Karpas-422 (cell line): ENCODE measurements around the gene UBE2Q2. TPM values are rescaled to one million over a fixed set of nuclear protein-coding genes. Genes with fewer than 3 reads are reported as not detected.
"Not testable (repeated sequence)": the region's sequence is repeated elsewhere in the genome, so short reads cannot be mapped to it uniquely, and the experiment has no call there.

Source experiments
- DNase-seq: peaks from one replicate; pipeline ENCODE4 v3.0.0-alpha.2; 2015
- H2AFZ ChIP-seq: fragments of 200-600 bp; sonication (generic); 2 replicates; pipeline ENCODE4 v1.6.1; 2014; ENCODE audit warnings: antibody characterized with exemption, low read length, mixed read lengths
- H3K27ac ChIP-seq: fragments of 200-600 bp; sonication (generic); 2 replicates; pipeline ENCODE4 v1.5.1; 2014; ENCODE audit warnings: mild to moderate bottlenecking, low read length, moderate library complexity
- H3K27me3 ChIP-seq: fragments of 200-600 bp; sonication (generic); 2 replicates; pipeline ENCODE4 v1.6.1; 2014; ENCODE audit warnings: low read length, mixed read lengths
- H3K36me3 ChIP-seq: fragments of 200-600 bp; sonication (generic); 2 replicates; pipeline ENCODE4 v1.6.1; 2014; ENCODE audit warnings: low read length, mixed read lengths; ENCODE audit not compliant: insufficient read depth
- H3K4me1 ChIP-seq: fragments of 200-600 bp; sonication (generic); 2 replicates; pipeline ENCODE4 v1.6.1; 2014; ENCODE audit warnings: mild to moderate bottlenecking, low read length, mixed read lengths
- H3K4me2 ChIP-seq: fragments of 200-600 bp; sonication (generic); 2 replicates; pipeline ENCODE4 v1.6.1; 2014; ENCODE audit warnings: low read length, low read depth, mild to moderate bottlenecking; ENCODE audit not compliant: poor library complexity, severe bottlenecking
- H3K4me3 ChIP-seq: fragments of 200-600 bp; sonication (generic); 2 replicates; pipeline ENCODE4 v1.5.1; 2014; ENCODE audit warnings: mild to moderate bottlenecking, antibody characterized with exemption, low read length, mixed read lengths
- H3K79me2 ChIP-seq: fragments of 200-600 bp; sonication (generic); 2 replicates; pipeline ENCODE4 v1.6.1; 2014; ENCODE audit warnings: mild to moderate bottlenecking, low read length, mixed read lengths
- H3K9ac ChIP-seq: fragments of 200-600 bp; sonication (generic); 2 replicates; pipeline ENCODE4 v1.6.0; 2014; ENCODE audit warnings: low read length
- H3K9me2 ChIP-seq: fragments of 200-600 bp; sonication (generic), shearing (Covaris generic); replicated peaks from 2 replicates; pipeline ENCODE4 v1.6.0; 2014; ENCODE audit warnings: mild to moderate bottlenecking, low read length, moderate library complexity; ENCODE audit not compliant: insufficient read depth
- H3K9me3 ChIP-seq: fragments of 300-700, 200-600 bp; sonication (generic); 2 replicates; pipeline ENCODE4 v1.6.1; 2014; ENCODE audit warnings: low read length, mixed read lengths
- H4K20me1 ChIP-seq: fragments of 200-600 bp; sonication (generic); 2 replicates; pipeline ENCODE4 v1.6.1; 2014; ENCODE audit warnings: mild to moderate bottlenecking, antibody characterized with exemption, low read length, low read depth; ENCODE audit not compliant: insufficient read depth
- total RNA-seq: library from RNA; depleted of rRNA; stranded (reverse); fragments of >200 nt; shearing (Covaris generic); gene quantifications from 2 replicates; pipeline ENCODE4 v1.2.3, GENCODE V29; 2014; ENCODE audit warnings: low replicate concordance; rRNA removed

The UBE2Q2 gene
- total RNA-seq, result 13.7 and 36.3 TPM in 2 replicates

GRCh38 chr15:75842722-75843677, at the start of gene UBE2Q2:
TSS of gene UBE2Q2 (plus strand) at chr15:75843447. CDS start at chr15:75843667, 220 bp downstream.
- H3K36me3 ChIP-seq, result no peaks in the 10 kb centered on the region
- no peaks in the 10 kb centered on the region for H3K9me3 ChIP-seq
- peaks cover 17% of the 10 kb centered on the region for H4K20me1 ChIP-seq
- H3K27ac ChIP-seq, result 0 out of 2 replicates have a peak within 1 kb of the TSS, but pooled peaks have one; percentile 6
- peak; percentile 87 for DNase-seq
- no peaks in the 10 kb centered on the region for H3K9me2 ChIP-seq
- peak within 1 kb of the TSS; percentile 100 for H3K4me2 ChIP-seq
- peak within 1 kb of the TSS; percentile 90 for H3K9ac ChIP-seq
- H3K79me2 ChIP-seq, result peaks cover 39% of the 10 kb centered on the region
- H3K4me3 ChIP-seq, result peak within 1 kb of the TSS; percentile 80
- H3K27me3 ChIP-seq, result 0 out of 2 replicates have a peak, but pooled peaks cover 2% of the 10 kb centered on the region
- H2AFZ ChIP-seq, result peak within 1 kb of the TSS; percentile 91; the same call in 1 of the 2 replicates
- H3K4me1 ChIP-seq, result peaks cover 40% of the 10 kb centered on the region

GRCh38 chr15:75796321-75796720, 46.9 kb upstream of the UBE2Q2 start:
- no peak for DNase-seq

GRCh38 chr15:75797146-75797545, 46.1 kb upstream of the UBE2Q2 start:
- not testable (repeated sequence) for H3K4me1 ChIP-seq, H3K9ac ChIP-seq, H3K27me3 ChIP-seq

More at GRCh38 chr15:75796321-75796720, 46.9 kb upstream of the UBE2Q2 start:
- Histone ChIP-seq H4K20me1 (no peaks in the 10 kb centered on the region), H3K27ac (no peak overlapping the region), H3K4me3 (no peak overlapping the region), H3K79me2 (no peaks in the 10 kb centered on the region), H3K4me2 (no peak overlapping the region), H3K9ac (no peak overlapping the region), H3K36me3 (no peaks in the 10 kb centered on the region), H2AFZ (no peak overlapping the region), H3K9me3 (no peaks in the 10 kb centered on the region), H3K4me1 (peaks cover 1% of the 10 kb centered on the region; the same call in 1 of the 2 replicates), H3K9me2 (no peaks in the 10 kb centered on the region), H3K27me3 (no peaks in the 10 kb centered on the region)

GRCh38 chr15:75799190-75799589, 44.1 kb upstream of the UBE2Q2 start:
- no peaks in the 10 kb centered on the region for H4K20me1 ChIP-seq
- H3K4me1 ChIP-seq, result peaks cover 8% of the 10 kb centered on the region
- no peak overlapping the region for H3K4me2 ChIP-seq
- H3K4me3 ChIP-seq, result no peak overlapping the region
- no peaks in the 10 kb centered on the region for H3K9me3 ChIP-seq
- H2AFZ ChIP-seq, result no peak overlapping the region
- H3K79me2 ChIP-seq, result no peaks in the 10 kb centered on the region
- no peak overlapping the region for H3K27ac ChIP-seq
- H3K9me2 ChIP-seq, result no peaks in the 10 kb centered on the region
- H3K36me3 ChIP-seq, result no peaks in the 10 kb centered on the region
- no peak for DNase-seq
- H3K9ac ChIP-seq, result no peak overlapping the region
- no peaks in the 10 kb centered on the region for H3K27me3 ChIP-seq

More at GRCh38 chr15:75797146-75797545, 46.1 kb upstream of the UBE2Q2 start:
- not testable (repeated sequence) for H3K36me3 ChIP-seq, H3K9me3 ChIP-seq, H2AFZ ChIP-seq, H3K79me2 ChIP-seq, H3K9me2 ChIP-seq, H3K4me3 ChIP-seq, H3K4me2 ChIP-seq, H3K27ac ChIP-seq, H4K20me1 ChIP-seq, DNase-seq

- H3K27ac ChIP-seq, H3K9ac ChIP-seq, H3K9me3 ChIP-seq, H4K20me1 ChIP-seq, DNase-seq, H3K4me2 ChIP-seq, H2AFZ ChIP-seq, H3K4me3 ChIP-seq, H3K79me2 ChIP-seq, H3K4me1 ChIP-seq, H3K9me2 ChIP-seq, H3K27me3 ChIP-seq, H3K36me3 ChIP-seq: not testable (repeated sequence)
Observed at GRCh38 chr15:75800409-75800808, 42.8 kb upstream of the UBE2Q2 start.

GRCh38 chr15:75801859-75802593, 41.2 kb upstream of the UBE2Q2 start:
- no peaks in the 10 kb centered on the region for H3K27me3 ChIP-seq
- H3K9me2 ChIP-seq, result no peaks in the 10 kb centered on the region
- no peaks in the 10 kb centered on the region for H4K20me1 ChIP-seq
- H3K4me3 ChIP-seq, result no peak overlapping the region
- no peak overlapping the region for H2AFZ ChIP-seq
- H3K4me2 ChIP-seq, result peak overlapping the region; percentile 33
- H3K9ac ChIP-seq, result no peak overlapping the region
- no peaks in the 10 kb centered on the region for H3K36me3 ChIP-seq
- H3K4me1 ChIP-seq, result peaks cover 8% of the 10 kb centered on the region
- H3K27ac ChIP-seq, result no peak overlapping the region
- peak; percentile 92 for DNase-seq
- H3K79me2 ChIP-seq, result no peaks in the 10 kb centered on the region
- no peaks in the 10 kb centered on the region for H3K9me3 ChIP-seq

- not testable (repeated sequence) for H3K79me2 ChIP-seq, H4K20me1 ChIP-seq, H2AFZ ChIP-seq, H3K9me2 ChIP-seq, DNase-seq, H3K4me1 ChIP-seq, H3K27me3 ChIP-seq, H3K4me2 ChIP-seq, H3K27ac ChIP-seq, H3K36me3 ChIP-seq, H3K9me3 ChIP-seq, H3K4me3 ChIP-seq, H3K9ac ChIP-seq
Observed at GRCh38 chr15:75807486-75807885, 35.8 kb upstream of the UBE2Q2 start.

- DNase-seq, H3K4me2 ChIP-seq: not testable (repeated sequence)
Observed at GRCh38 chr15:75808009-75808408, 35.2 kb upstream of the UBE2Q2 start.

More at GRCh38 chr15:75808009-75808408, 35.2 kb upstream of the UBE2Q2 start:
- not testable (repeated sequence) for H2AFZ ChIP-seq, H3K4me3 ChIP-seq, H3K36me3 ChIP-seq, H3K79me2 ChIP-seq, H4K20me1 ChIP-seq, H3K9me3 ChIP-seq, H3K4me1 ChIP-seq, H3K27ac ChIP-seq, H3K9me2 ChIP-seq, H3K27me3 ChIP-seq, H3K9ac ChIP-seq
